Liver (tissue), 9 donors: ENCODE measurements around the gene GBE1. TPM values are rescaled to one million over a fixed set of nuclear protein-coding genes. Genes with fewer than 3 reads are reported as not detected.

Source experiments
- DNase-seq: peaks from one replicate; pipeline ENCODE4 v3.0.0-alpha.2; 2017; ENCODE audit warnings: low spot score
- H3K27ac ChIP-seq, 2 donors: one replicate each; pipeline ENCODE4 v1.7.0; 2013; ENCODE audit warnings: inconsistent platforms in 2 of 2, low read length in 2 of 2, control low read depth in 1 of 2, low read depth in 1 of 2, mild to moderate bottlenecking in 1 of 2
- H3K27me3 ChIP-seq, 4 donors: one replicate each; pipeline versions ENCODE4 v1.6.1 to v1.7.0; 2013; ENCODE audit warnings: low read length in 3 of 4, inconsistent platforms in 1 of 4, mild to moderate bottlenecking in 1 of 4, moderate library complexity in 1 of 4; ENCODE audit not compliant: control insufficient read depth in 4 of 4, insufficient read depth in 4 of 4
- H3K36me3 ChIP-seq, 4 donors: one replicate each; pipeline versions ENCODE4 v1.6.1 to v1.7.0; 2013; ENCODE audit warnings: low read length in 3 of 4, mild to moderate bottlenecking in 3 of 4, low read depth in 1 of 4, moderate library complexity in 1 of 4; ENCODE audit not compliant: control insufficient read depth in 4 of 4, insufficient read depth in 3 of 4
- H3K4me1 ChIP-seq, 4 donors: one replicate each; pipeline versions ENCODE4 v1.6.1 to v1.7.0; 2013; ENCODE audit warnings: low read length in 3 of 4, mild to moderate bottlenecking in 3 of 4, moderate library complexity in 1 of 4; ENCODE audit not compliant: control insufficient read depth in 4 of 4, insufficient read depth in 4 of 4
- H3K4me3 ChIP-seq, 3 donors: one replicate each; pipeline versions ENCODE4 v1.6.1 to v1.7.0; 2013; ENCODE audit warnings: low read length in 3 of 3, control low read depth in 1 of 3, low read depth in 1 of 3, mild to moderate bottlenecking in 1 of 3
- H3K9ac ChIP-seq, 2 donors: one replicate each; pipeline ENCODE4 v1.7.0; 2013; ENCODE audit warnings: low read length in 2 of 2, mild to moderate bottlenecking in 2 of 2, moderate library complexity in 2 of 2, control low read depth in 1 of 2, low read depth in 1 of 2
- H3K9me3 ChIP-seq, 4 donors: one replicate each; pipeline versions ENCODE4 v1.6.1 to v1.7.0; 2013; ENCODE audit warnings: low read length in 3 of 4; ENCODE audit not compliant: control insufficient read depth in 4 of 4
- EGR1 ChIP-seq, 2 donors: IDR thresholded peaks; 2 replicates each; pipeline ENCODE4 v1.6.1; 2016 to 2018; ENCODE audit warnings: antibody characterized with exemption in 2 of 2, low read depth in 2 of 2
- FOXA1 ChIP-seq: IDR thresholded peaks from 2 replicates; pipeline ENCODE4 v1.6.1; 2016; ENCODE audit warnings: antibody characterized with exemption
- FOXA2 ChIP-seq: IDR thresholded peaks from 2 replicates; pipeline ENCODE4 v1.6.1; 2016; ENCODE audit warnings: antibody characterized with exemption
- GABPA ChIP-seq, 2 donors: IDR thresholded peaks in 1 of 2; conservative IDR thresholded peaks in 1 of 2; 2 replicates each; pipeline ENCODE4 v1.6.1; 2016; ENCODE audit warnings: antibody characterized with exemption in 2 of 2, mild to moderate bottlenecking in 1 of 2, moderate library complexity in 1 of 2
- HNF4A ChIP-seq, 2 donors: conservative IDR thresholded peaks; 2 replicates each; pipeline ENCODE4 v1.6.1; 2016; ENCODE audit warnings: antibody characterized with exemption in 2 of 2, mild to moderate bottlenecking in 2 of 2
- HNF4G ChIP-seq: IDR thresholded peaks from 2 replicates; pipeline ENCODE4 v1.6.1; 2016; ENCODE audit warnings: antibody characterized with exemption
- JUND ChIP-seq, 2 donors: IDR thresholded peaks; 2 replicates each; pipeline ENCODE4 v1.6.1; 2016; ENCODE audit warnings: antibody characterized with exemption in 2 of 2
- NR2F2 ChIP-seq: IDR thresholded peaks from 2 replicates; pipeline ENCODE4 v1.6.1; 2016; ENCODE audit warnings: antibody characterized with exemption
- RAD21 ChIP-seq, 2 donors: IDR thresholded peaks; 2 replicates each; pipeline ENCODE4 v1.6.1; 2016; ENCODE audit warnings: antibody characterized with exemption in 2 of 2, mild to moderate bottlenecking in 2 of 2
- RXRA ChIP-seq, 2 donors: IDR thresholded peaks; 2 replicates each; pipeline ENCODE4 v1.6.1; 2017 to 2018; ENCODE audit warnings: antibody characterized with exemption in 2 of 2, mild to moderate bottlenecking in 1 of 2
- SP1 ChIP-seq: IDR thresholded peaks from 2 replicates; pipeline ENCODE4 v1.6.1; 2018; ENCODE audit warnings: antibody characterized with exemption, mild to moderate bottlenecking
- TAF1 ChIP-seq: conservative IDR thresholded peaks from 2 replicates; pipeline ENCODE4 v1.6.1; 2016; ENCODE audit warnings: antibody characterized with exemption, mild to moderate bottlenecking
- YY1 ChIP-seq: IDR thresholded peaks from 2 replicates; pipeline ENCODE4 v1.6.1; 2016; ENCODE audit warnings: antibody characterized with exemption, mild to moderate bottlenecking
- polyA plus RNA-seq, 2 donors: library from polyadenylated mRNA; stranded (reverse) in 1 of 2; unstranded in 1 of 2; fragments of 200-250 nt in 1 of 2; fragments of >200 nt in 1 of 2; fragmentation: Nextera tagmentation in 1 of 2; extraction: Ambion mirVana in 1 of 2; gene quantifications; one replicate each; pipeline versions ENCODE4 v1.2.1 to v1.2.3, GENCODE V29; 2013 to 2015
- total RNA-seq, 2 donors: library from RNA; depleted of rRNA; stranded (reverse); fragments of >200 nt; gene quantifications; one replicate each; pipeline ENCODE4 v1.2.3, GENCODE V29; 2014
- TF ChIP-seq, protein P1 (sequence below): IDR thresholded peaks from 2 replicates; pipeline ENCODE4 v1.6.1; 2016; ENCODE audit warnings: antibody characterized with exemption
- TF ChIP-seq, protein P2 (sequence below): IDR thresholded peaks from 2 replicates; pipeline ENCODE4 v1.6.1; 2016; ENCODE audit warnings: antibody characterized with exemption
- TF ChIP-seq, protein P3 (sequence below): fragments of 150-350 bp; IDR thresholded peaks from 2 replicates; pipeline ENCODE4 v1.5.1; 2017; ENCODE audit warnings: improper control_type of control experiment, low read depth, low read length; ENCODE audit not compliant: missing input control
- TF ChIP-seq, protein P4 (sequence below): IDR thresholded peaks from 2 replicates; pipeline ENCODE4 v1.6.1; 2016; ENCODE audit warnings: antibody characterized with exemption, mild to moderate bottlenecking
- TF ChIP-seq, protein P5 (sequence below): IDR thresholded peaks from 2 replicates; pipeline ENCODE4 v1.6.1; 2016; ENCODE audit warnings: antibody characterized with exemption
- donor health status: healthy.
- donor health status: healthy.
- donor health status: healthy.
- donor health status: healthy.
- donor health status: healthy.

GBE1 gene
- total and polyA plus RNA-seq, 4 donors, result 22.5 to 95.6 (median 25.8) TPM

DNA sequence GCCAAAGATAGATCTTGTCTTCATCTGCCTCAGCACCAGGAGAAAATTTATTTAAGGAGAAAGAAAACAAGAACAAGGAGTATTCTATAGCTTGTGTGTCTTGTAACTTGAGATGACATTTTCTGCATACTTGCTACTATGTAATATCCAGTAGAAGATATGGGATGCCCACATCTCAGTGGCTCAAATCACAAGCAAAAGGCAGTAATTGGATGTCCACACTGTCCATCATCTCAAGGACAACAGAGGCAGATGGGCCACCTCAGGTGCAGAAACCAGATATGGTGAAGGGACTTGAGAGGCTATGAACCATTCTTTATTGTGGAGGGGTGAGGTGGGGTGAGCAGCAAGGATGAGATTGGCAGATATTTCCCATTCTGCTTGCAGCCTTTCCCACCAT, 309.0 kb downstream of the GBE1 start (continued):
- TF ChIP-seq FOXA2, result no peak

DNA sequence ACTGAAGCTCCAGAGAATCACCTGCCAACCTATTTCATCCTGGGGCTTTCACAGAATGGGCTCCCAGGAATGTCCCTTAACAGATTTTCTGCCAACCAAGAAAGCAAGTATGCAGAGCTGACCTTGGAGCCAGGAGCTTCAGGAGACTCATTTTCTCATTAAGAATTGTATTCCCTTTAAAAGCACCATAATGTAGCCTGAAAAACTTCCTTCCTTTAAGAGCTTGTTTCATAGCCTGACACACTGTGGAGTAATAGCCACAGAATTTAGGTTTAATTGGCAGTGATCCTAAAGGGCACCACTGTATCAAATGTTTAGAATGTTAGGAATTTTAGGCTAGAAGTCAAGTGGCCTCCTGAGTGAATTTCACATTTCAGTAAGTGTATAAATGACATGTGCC, 309.8 kb downstream of the GBE1 start:
- Histone ChIP-seq H3K27me3 (no peaks in the 10 kb centered on the region), H3K4me1 (no peaks in the 10 kb centered on the region), H3K9me3 (no peaks in the 10 kb centered on the region), H3K36me3 (no peaks in the 10 kb centered on the region), H3K9ac (no peak overlapping the region), H3K4me3 (no peak overlapping the region), H3K27ac (no peak overlapping the region)
- DNase-seq, result no peak
- TF ChIP-seq SP1, result no peak
- TF ChIP-seq NR2F2, result no peak
- no peak for TF ChIP-seq RAD21 (IDR thresholded peaks at IDR 0.05)
- TF ChIP-seq HNF4G, result no peak
- TF ChIP-seq, protein P1, sequence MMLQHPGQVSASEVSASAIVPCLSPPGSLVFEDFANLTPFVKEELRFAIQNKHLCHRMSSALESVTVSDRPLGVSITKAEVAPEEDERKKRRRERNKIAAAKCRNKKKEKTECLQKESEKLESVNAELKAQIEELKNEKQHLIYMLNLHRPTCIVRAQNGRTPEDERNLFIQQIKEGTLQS, result no peak
- no peak for TF ChIP-seq JUND (IDR thresholded peaks at IDR 0.05)
- TF ChIP-seq HNF4A (conservative IDR thresholded peaks at IDR 0.05), result no peak
- TF ChIP-seq, protein P2, sequence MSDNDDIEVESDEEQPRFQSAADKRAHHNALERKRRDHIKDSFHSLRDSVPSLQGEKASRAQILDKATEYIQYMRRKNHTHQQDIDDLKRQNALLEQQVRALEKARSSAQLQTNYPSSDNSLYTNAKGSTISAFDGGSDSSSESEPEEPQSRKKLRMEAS, result no peak
- no peak for TF ChIP-seq EGR1 (IDR thresholded peaks at IDR 0.05; ENCODE audit: low read depth in 2 of 2)
- no peak for TF ChIP-seq RXRA (IDR thresholded peaks at IDR 0.05)
- TF ChIP-seq GABPA (IDR thresholded peaks at IDR 0.05 in 1 of 2, conservative IDR thresholded peaks at IDR 0.05 in 1 of 2), result no peak
- no peak for TF ChIP-seq TAF1
- TF ChIP-seq, protein P3, sequence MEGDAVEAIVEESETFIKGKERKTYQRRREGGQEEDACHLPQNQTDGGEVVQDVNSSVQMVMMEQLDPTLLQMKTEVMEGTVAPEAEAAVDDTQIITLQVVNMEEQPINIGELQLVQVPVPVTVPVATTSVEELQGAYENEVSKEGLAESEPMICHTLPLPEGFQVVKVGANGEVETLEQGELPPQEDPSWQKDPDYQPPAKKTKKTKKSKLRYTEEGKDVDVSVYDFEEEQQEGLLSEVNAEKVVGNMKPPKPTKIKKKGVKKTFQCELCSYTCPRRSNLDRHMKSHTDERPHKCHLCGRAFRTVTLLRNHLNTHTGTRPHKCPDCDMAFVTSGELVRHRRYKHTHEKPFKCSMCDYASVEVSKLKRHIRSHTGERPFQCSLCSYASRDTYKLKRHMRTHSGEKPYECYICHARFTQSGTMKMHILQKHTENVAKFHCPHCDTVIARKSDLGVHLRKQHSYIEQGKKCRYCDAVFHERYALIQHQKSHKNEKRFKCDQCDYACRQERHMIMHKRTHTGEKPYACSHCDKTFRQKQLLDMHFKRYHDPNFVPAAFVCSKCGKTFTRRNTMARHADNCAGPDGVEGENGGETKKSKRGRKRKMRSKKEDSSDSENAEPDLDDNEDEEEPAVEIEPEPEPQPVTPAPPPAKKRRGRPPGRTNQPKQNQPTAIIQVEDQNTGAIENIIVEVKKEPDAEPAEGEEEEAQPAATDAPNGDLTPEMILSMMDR, result no peak
- no peak for TF ChIP-seq YY1
- TF ChIP-seq, protein P4, sequence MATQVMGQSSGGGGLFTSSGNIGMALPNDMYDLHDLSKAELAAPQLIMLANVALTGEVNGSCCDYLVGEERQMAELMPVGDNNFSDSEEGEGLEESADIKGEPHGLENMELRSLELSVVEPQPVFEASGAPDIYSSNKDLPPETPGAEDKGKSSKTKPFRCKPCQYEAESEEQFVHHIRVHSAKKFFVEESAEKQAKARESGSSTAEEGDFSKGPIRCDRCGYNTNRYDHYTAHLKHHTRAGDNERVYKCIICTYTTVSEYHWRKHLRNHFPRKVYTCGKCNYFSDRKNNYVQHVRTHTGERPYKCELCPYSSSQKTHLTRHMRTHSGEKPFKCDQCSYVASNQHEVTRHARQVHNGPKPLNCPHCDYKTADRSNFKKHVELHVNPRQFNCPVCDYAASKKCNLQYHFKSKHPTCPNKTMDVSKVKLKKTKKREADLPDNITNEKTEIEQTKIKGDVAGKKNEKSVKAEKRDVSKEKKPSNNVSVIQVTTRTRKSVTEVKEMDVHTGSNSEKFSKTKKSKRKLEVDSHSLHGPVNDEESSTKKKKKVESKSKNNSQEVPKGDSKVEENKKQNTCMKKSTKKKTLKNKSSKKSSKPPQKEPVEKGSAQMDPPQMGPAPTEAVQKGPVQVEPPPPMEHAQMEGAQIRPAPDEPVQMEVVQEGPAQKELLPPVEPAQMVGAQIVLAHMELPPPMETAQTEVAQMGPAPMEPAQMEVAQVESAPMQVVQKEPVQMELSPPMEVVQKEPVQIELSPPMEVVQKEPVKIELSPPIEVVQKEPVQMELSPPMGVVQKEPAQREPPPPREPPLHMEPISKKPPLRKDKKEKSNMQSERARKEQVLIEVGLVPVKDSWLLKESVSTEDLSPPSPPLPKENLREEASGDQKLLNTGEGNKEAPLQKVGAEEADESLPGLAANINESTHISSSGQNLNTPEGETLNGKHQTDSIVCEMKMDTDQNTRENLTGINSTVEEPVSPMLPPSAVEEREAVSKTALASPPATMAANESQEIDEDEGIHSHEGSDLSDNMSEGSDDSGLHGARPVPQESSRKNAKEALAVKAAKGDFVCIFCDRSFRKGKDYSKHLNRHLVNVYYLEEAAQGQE, result no peak
- TF ChIP-seq FOXA2, result no peak
- TF ChIP-seq FOXA1, result no peak
- TF ChIP-seq, protein P5, sequence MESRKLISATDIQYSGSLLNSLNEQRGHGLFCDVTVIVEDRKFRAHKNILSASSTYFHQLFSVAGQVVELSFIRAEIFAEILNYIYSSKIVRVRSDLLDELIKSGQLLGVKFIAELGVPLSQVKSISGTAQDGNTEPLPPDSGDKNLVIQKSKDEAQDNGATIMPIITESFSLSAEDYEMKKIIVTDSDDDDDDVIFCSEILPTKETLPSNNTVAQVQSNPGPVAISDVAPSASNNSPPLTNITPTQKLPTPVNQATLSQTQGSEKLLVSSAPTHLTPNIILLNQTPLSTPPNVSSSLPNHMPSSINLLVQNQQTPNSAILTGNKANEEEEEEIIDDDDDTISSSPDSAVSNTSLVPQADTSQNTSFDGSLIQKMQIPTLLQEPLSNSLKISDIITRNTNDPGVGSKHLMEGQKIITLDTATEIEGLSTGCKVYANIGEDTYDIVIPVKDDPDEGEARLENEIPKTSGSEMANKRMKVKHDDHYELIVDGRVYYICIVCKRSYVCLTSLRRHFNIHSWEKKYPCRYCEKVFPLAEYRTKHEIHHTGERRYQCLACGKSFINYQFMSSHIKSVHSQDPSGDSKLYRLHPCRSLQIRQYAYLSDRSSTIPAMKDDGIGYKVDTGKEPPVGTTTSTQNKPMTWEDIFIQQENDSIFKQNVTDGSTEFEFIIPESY, result no peak
